HEK293 (cell line): ENCODE data around the gene CP.

Experiments used
- MEIS1 ChIP-seq: sonication (generic); formaldehyde crosslinking; IDR thresholded peaks from 2 replicates; pipeline ENCODE4 v1.8.1; 2022; ENCODE audit warnings: missing genetic modification reagents, mild to moderate bottlenecking, borderline replicate concordance
- MZF1 ChIP-seq: fragments of 450-650 bp; formaldehyde crosslinking; IDR thresholded peaks from 2 replicates; pipeline ENCODE4 v1.5.1; 2017; ENCODE audit warnings: missing biosample characterization, missing genetic modification characterization, borderline replicate concordance
- SALL2 ChIP-seq: fragments of 450-650 bp; formaldehyde crosslinking; IDR thresholded peaks from 2 replicates; pipeline ENCODE4 v1.5.0; 2017; ENCODE audit warnings: missing biosample characterization, mild to moderate bottlenecking, missing genetic modification characterization, borderline replicate concordance
- ZNF274 ChIP-seq, 2 experiments: fragments of 200-500 bp in 1 of 2; fragments of 450-650 bp in 1 of 2; sonication (Bioruptor generic) in 1 of 2; formaldehyde crosslinking in 1 of 2; IDR thresholded peaks; 2 replicates each; pipeline versions ENCODE4 v1.5.1 to v1.6.1; 2014 to 2016; ENCODE audit warnings: borderline replicate concordance in 1 of 2, inconsistent platforms in 1 of 2, low read length in 1 of 2, missing biosample characterization in 1 of 2, missing genetic modification characterization in 1 of 2
- ZNF311 ChIP-seq: fragments of 450-650 bp; formaldehyde crosslinking; IDR thresholded peaks from 2 replicates; pipeline ENCODE4 v1.5.1; 2017; ENCODE audit warnings: missing biosample characterization, missing genetic modification characterization, borderline replicate concordance
- ZNF341 ChIP-seq: fragments of 450-650 bp; formaldehyde crosslinking; IDR thresholded peaks from 2 replicates; pipeline ENCODE4; 2016; ENCODE audit warnings: low read depth, missing biosample characterization, missing genetic modification characterization
- ZNF558 ChIP-seq: fragments of 450-650 bp; formaldehyde crosslinking; IDR thresholded peaks from 2 replicates; pipeline ENCODE4 v1.5.1; 2016; ENCODE audit warnings: missing biosample characterization, missing genetic modification characterization
- ZNF768 ChIP-seq: fragments of 450-650 bp; formaldehyde crosslinking; IDR thresholded peaks from 2 replicates; pipeline ENCODE4 v1.5.1; 2018; ENCODE audit warnings: missing biosample characterization, mild to moderate bottlenecking, missing genetic modification characterization
- ZSCAN23 ChIP-seq: fragments of 450-650 bp; formaldehyde crosslinking; IDR thresholded peaks from 2 replicates; pipeline ENCODE4 v1.5.1; 2016; ENCODE audit warnings: missing biosample characterization, missing genetic modification characterization
- TF ChIP-seq, protein P1 (sequence below): fragments of 450-650 bp; formaldehyde crosslinking; IDR thresholded peaks from 2 replicates; pipeline ENCODE4 v1.5.1; 2016; ENCODE audit warnings: missing biosample characterization, missing genetic modification characterization
- TF ChIP-seq, protein P2 (sequence below): fragments of 450-650 bp; formaldehyde crosslinking; IDR thresholded peaks from 2 replicates; pipeline ENCODE4 v1.5.1; 2016; ENCODE audit warnings: missing biosample characterization, missing genetic modification characterization
- TF ChIP-seq, protein P3 (sequence below): fragments of 450-650 bp; formaldehyde crosslinking; IDR thresholded peaks from 2 replicates; pipeline ENCODE4 v1.5.1; 2016; ENCODE audit warnings: missing biosample characterization, missing genetic modification characterization
- TF ChIP-seq, protein P4 (sequence below): fragments of 450-650 bp; formaldehyde crosslinking; IDR thresholded peaks from 2 replicates; pipeline ENCODE4 v1.5.1; 2016; ENCODE audit warnings: missing biosample characterization, missing genetic modification characterization

DNA sequence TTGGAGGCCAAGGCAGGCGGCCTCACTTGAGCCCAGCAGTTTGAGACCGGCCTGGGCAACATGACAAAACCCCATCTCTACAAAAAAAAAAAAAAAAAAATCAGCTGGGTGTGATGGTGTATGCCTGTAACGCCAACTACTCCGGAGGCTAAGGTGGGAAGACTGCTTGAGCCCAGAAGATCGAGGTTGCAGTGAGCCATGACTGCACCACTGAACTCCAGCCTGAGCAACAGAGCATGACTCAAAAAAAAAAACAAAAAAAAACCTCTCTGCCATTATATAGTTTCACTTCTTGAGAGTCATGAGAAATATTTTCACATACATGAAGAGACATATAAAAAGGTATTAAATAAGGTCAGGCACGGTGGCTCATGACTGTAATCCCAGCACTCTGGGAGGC, 45.9 kb upstream of the CP start:
- TF ChIP-seq, protein P1, sequence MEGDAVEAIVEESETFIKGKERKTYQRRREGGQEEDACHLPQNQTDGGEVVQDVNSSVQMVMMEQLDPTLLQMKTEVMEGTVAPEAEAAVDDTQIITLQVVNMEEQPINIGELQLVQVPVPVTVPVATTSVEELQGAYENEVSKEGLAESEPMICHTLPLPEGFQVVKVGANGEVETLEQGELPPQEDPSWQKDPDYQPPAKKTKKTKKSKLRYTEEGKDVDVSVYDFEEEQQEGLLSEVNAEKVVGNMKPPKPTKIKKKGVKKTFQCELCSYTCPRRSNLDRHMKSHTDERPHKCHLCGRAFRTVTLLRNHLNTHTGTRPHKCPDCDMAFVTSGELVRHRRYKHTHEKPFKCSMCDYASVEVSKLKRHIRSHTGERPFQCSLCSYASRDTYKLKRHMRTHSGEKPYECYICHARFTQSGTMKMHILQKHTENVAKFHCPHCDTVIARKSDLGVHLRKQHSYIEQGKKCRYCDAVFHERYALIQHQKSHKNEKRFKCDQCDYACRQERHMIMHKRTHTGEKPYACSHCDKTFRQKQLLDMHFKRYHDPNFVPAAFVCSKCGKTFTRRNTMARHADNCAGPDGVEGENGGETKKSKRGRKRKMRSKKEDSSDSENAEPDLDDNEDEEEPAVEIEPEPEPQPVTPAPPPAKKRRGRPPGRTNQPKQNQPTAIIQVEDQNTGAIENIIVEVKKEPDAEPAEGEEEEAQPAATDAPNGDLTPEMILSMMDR (tag by site-specific recombination) = no peak
- TF ChIP-seq SALL2 (tag by site-specific recombination) = no peak
- TF ChIP-seq ZNF558 (tag by site-specific recombination) = no peak
- TF ChIP-seq ZNF341 = no peak
- no peak for TF ChIP-seq MEIS1 (CRISPR knock-in tag)
- TF ChIP-seq, protein P2, sequence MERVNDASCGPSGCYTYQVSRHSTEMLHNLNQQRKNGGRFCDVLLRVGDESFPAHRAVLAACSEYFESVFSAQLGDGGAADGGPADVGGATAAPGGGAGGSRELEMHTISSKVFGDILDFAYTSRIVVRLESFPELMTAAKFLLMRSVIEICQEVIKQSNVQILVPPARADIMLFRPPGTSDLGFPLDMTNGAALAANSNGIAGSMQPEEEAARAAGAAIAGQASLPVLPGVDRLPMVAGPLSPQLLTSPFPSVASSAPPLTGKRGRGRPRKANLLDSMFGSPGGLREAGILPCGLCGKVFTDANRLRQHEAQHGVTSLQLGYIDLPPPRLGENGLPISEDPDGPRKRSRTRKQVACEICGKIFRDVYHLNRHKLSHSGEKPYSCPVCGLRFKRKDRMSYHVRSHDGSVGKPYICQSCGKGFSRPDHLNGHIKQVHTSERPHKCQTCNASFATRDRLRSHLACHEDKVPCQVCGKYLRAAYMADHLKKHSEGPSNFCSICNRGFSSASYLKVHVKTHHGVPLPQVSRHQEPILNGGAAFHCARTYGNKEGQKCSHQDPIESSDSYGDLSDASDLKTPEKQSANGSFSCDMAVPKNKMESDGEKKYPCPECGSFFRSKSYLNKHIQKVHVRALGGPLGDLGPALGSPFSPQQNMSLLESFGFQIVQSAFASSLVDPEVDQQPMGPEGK (tag by site-specific recombination) = no peak
- TF ChIP-seq ZNF768 = no peak
- TF ChIP-seq ZNF274 (IDR thresholded peaks at IDR 0.05; ENCODE audit: low read length) = no peak
- no peak for TF ChIP-seq ZNF274 (tag by site-specific recombination; IDR thresholded peaks at IDR 0.05; ENCODE audit: borderline replicate concordance)
- no peak for TF ChIP-seq ZNF311
- no peak for TF ChIP-seq ZSCAN23 (tag by site-specific recombination)
- TF ChIP-seq, protein P3, sequence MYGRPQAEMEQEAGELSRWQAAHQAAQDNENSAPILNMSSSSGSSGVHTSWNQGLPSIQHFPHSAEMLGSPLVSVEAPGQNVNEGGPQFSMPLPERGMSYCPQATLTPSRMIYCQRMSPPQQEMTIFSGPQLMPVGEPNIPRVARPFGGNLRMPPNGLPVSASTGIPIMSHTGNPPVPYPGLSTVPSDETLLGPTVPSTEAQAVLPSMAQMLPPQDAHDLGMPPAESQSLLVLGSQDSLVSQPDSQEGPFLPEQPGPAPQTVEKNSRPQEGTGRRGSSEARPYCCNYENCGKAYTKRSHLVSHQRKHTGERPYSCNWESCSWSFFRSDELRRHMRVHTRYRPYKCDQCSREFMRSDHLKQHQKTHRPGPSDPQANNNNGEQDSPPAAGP (tag by site-specific recombination) = no peak
- TF ChIP-seq, protein P4, sequence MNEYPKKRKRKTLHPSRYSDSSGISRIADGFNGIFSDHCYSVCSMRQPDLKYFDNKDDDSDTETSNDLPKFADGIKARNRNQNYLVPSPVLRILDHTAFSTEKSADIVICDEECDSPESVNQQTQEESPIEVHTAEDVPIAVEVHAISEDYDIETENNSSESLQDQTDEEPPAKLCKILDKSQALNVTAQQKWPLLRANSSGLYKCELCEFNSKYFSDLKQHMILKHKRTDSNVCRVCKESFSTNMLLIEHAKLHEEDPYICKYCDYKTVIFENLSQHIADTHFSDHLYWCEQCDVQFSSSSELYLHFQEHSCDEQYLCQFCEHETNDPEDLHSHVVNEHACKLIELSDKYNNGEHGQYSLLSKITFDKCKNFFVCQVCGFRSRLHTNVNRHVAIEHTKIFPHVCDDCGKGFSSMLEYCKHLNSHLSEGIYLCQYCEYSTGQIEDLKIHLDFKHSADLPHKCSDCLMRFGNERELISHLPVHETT (tag by site-specific recombination) = no peak
- TF ChIP-seq MZF1 (tag by site-specific recombination) = no peak
